DOHH2 (cell line): ENCODE measurements around the gene PRDM11.

Source experiments
- H3F3A ChIP-seq: fragments of 200-600 bp; sonication (generic), shearing (Covaris generic); 2 replicates; pipeline ENCODE4 v1.6.0; 2016; ENCODE audit warnings: antibody characterized with exemption, mild to moderate bottlenecking; ENCODE audit not compliant: control insufficient read depth, insufficient read depth
- H3K27ac ChIP-seq: fragments of 200-600 bp; sonication (generic); 2 replicates; pipeline ENCODE4 v1.5.1; 2014; ENCODE audit warnings: low read depth, mild to moderate bottlenecking, low read length, moderate library complexity
- H3K27me3 ChIP-seq: fragments of 200-600 bp; sonication (generic); 2 replicates; pipeline ENCODE4 v1.6.1; 2014; ENCODE audit warnings: mild to moderate bottlenecking, low read length, mixed read lengths; ENCODE audit not compliant: control insufficient read depth
- H3K36me3 ChIP-seq: fragments of 200-600 bp; sonication (generic); 2 replicates; pipeline ENCODE4 v1.6.1; 2014; ENCODE audit warnings: mild to moderate bottlenecking, low read length, moderate library complexity, mixed read lengths; ENCODE audit not compliant: control insufficient read depth
- H3K4me1 ChIP-seq: fragments of 200-600 bp; sonication (generic); 2 replicates; pipeline ENCODE4 v1.6.1; 2014; ENCODE audit warnings: mild to moderate bottlenecking, low read length, mixed read lengths; ENCODE audit not compliant: control insufficient read depth
- H3K4me2 ChIP-seq: fragments of 200-600 bp; sonication (generic); 2 replicates; pipeline ENCODE4 v1.6.0; 2014; ENCODE audit warnings: mild to moderate bottlenecking, low read length, moderate library complexity
- H3K4me3 ChIP-seq: fragments of 200-600 bp; sonication (generic); 2 replicates; pipeline ENCODE4 v1.5.1; 2014; ENCODE audit warnings: mild to moderate bottlenecking, low read length, mixed read lengths
- H3K79me2 ChIP-seq: fragments of 200-600 bp; sonication (generic); 2 replicates; pipeline ENCODE4 v1.6.1; 2014; ENCODE audit warnings: mild to moderate bottlenecking, low read length, mixed read lengths; ENCODE audit not compliant: control insufficient read depth
- H3K9me2 ChIP-seq: fragments of 200-600 bp; sonication (generic); replicated peaks from 2 replicates; pipeline ENCODE4 v1.6.1; 2014; ENCODE audit warnings: mild to moderate bottlenecking, low read length, mixed read lengths; ENCODE audit not compliant: control insufficient read depth
- H3K9me3 ChIP-seq: fragments of 200-600 bp; sonication (generic); 2 replicates; pipeline ENCODE4 v1.6.1; 2014; ENCODE audit warnings: antibody characterized with exemption, low read length, mixed read lengths; ENCODE audit not compliant: control insufficient read depth, insufficient read depth
- H4K20me1 ChIP-seq: fragments of 200-600 bp; sonication (generic); 2 replicates; pipeline ENCODE4 v1.6.0; 2014; ENCODE audit warnings: low read depth, mild to moderate bottlenecking, antibody characterized with exemption, low read length, moderate library complexity; ENCODE audit not compliant: control insufficient read depth, insufficient read depth
- CTCF ChIP-seq: fragments of 200-600 bp; sonication (generic); IDR thresholded peaks from one replicate; pipeline ENCODE4 v1.5.1; 2014; ENCODE audit warnings: antibody characterized with exemption, mild to moderate bottlenecking, low read depth, low read length; ENCODE audit not compliant: poor library complexity, severe bottlenecking
- EZH2phosphoT487 ChIP-seq: fragments of 200-600 bp; sonication (generic); IDR thresholded peaks from 2 replicates; pipeline ENCODE4 v1.6.1; 2017; ENCODE audit warnings: borderline replicate concordance, mild to moderate bottlenecking, antibody characterized with exemption, low read length, moderate library complexity, mixed read lengths

The PRDM11 gene

DNA sequence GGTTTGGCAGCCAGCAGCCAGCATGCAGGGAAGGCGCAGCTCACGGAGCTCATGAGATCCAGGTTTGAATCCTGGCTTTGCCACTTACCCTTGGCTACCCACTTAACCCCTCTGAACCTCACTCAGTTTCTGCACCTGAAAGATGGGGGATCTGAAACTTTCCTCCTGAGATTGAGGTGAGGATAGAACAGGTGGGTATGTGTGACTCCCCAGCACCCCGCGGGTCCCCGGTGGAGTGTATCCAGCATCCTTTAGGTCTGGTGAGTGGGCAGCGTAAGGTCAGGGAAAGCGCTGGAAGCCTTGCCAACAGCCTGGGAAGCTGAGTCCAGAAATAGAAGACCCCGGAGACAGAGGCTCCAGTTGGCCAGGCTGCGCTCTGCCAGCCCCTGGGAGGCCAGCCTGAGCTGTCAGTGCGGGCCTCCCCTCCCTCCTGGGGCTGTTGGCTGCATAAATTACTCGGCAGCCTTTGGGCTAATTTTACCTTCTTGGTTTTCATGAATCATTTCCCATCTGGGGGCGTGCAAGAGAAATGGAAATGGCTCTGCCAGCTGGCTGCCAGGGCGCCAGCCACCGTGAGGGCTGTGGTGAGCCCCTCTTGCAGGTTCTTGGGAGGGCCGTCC, 17.6 kb downstream of the PRDM11 start:
- Histone ChIP-seq H3F3A (no peaks in the 10 kb centered on the region), H3K4me1 (no peaks in the 10 kb centered on the region), H3K9me2 (no peaks in the 10 kb centered on the region), H3K9me3 (no peaks in the 10 kb centered on the region), H3K79me2 (peaks cover 3% of the 10 kb centered on the region; the same call in 1 of the 2 replicates), H3K4me3 (no peak overlapping the region), H3K27ac (no peak overlapping the region), H4K20me1 (peaks cover 9% of the 10 kb centered on the region; the same call in 1 of the 2 replicates), H3K36me3 (no peaks in the 10 kb centered on the region), H3K4me2 (no peak overlapping the region), H3K27me3 (no peaks in the 10 kb centered on the region)
- TF ChIP-seq CTCF (no peak), EZH2phosphoT487 (no peak)

GRCh38 chr11:45165386-45165785, 18.9 kb downstream of the PRDM11 start:
- Histone ChIP-seq H3K4me3 (no peak overlapping the region), H3K27me3 (no peaks in the 10 kb centered on the region), H3K4me1 (no peaks in the 10 kb centered on the region), H3K36me3 (no peaks in the 10 kb centered on the region), H3K9me2 (no peaks in the 10 kb centered on the region), H4K20me1 (peaks cover 9% of the 10 kb centered on the region; the same call in 1 of the 2 replicates), H3K27ac (no peak overlapping the region), H3K9me3 (no peaks in the 10 kb centered on the region), H3K79me2 (no peaks in the 10 kb centered on the region), H3K4me2 (no peak overlapping the region), H3F3A (no peaks in the 10 kb centered on the region)
- TF ChIP-seq EZH2phosphoT487 (no peak), CTCF (no peak)

- H3K79me2 ChIP-seq: no peaks in the 10 kb centered on the region
Observed at GRCh38 chr11:45165806-45166603, 19.6 kb downstream of the PRDM11 start.

More at GRCh38 chr11:45165806-45166603, 19.6 kb downstream of the PRDM11 start:
- H3K4me2 ChIP-seq: no peak overlapping the region
- no peak overlapping the region for H3K27ac ChIP-seq
- H3K9me2 ChIP-seq: no peaks in the 10 kb centered on the region
- H3F3A ChIP-seq: no peaks in the 10 kb centered on the region
- H3K4me3 ChIP-seq: no peak overlapping the region
- peaks cover 9% of the 10 kb centered on the region; the same call in 1 of the 2 replicates for H4K20me1 ChIP-seq
- H3K27me3 ChIP-seq: no peaks in the 10 kb centered on the region
- H3K4me1 ChIP-seq: no peaks in the 10 kb centered on the region
- no peaks in the 10 kb centered on the region for H3K9me3 ChIP-seq
- no peak for TF ChIP-seq EZH2phosphoT487
- TF ChIP-seq CTCF: no peak
- H3K36me3 ChIP-seq: no peaks in the 10 kb centered on the region
